OCI-LY1 (cell line): ENCODE data around the gene CCDC150.

ENCODE experiments used
- EZH2 ChIP-seq: fragments of 200-600 bp; sonication (generic), shearing (Covaris generic); IDR thresholded peaks from 2 replicates; pipeline ENCODE4 v1.8.0; 2017; ENCODE audit warnings: borderline replicate concordance, mixed run types, mild to moderate bottlenecking, antibody characterized with exemption, low read length, moderate library complexity, mixed read lengths
- TF ChIP-seq, protein P1 (sequence below): fragments of 200-600 bp; sonication (generic), shearing (Covaris generic); IDR thresholded peaks from 2 replicates; pipeline ENCODE4 v1.5.1; 2017; ENCODE audit warnings: mild to moderate bottlenecking, antibody characterized with exemption, low read length, moderate library complexity, mixed read lengths

DNA sequence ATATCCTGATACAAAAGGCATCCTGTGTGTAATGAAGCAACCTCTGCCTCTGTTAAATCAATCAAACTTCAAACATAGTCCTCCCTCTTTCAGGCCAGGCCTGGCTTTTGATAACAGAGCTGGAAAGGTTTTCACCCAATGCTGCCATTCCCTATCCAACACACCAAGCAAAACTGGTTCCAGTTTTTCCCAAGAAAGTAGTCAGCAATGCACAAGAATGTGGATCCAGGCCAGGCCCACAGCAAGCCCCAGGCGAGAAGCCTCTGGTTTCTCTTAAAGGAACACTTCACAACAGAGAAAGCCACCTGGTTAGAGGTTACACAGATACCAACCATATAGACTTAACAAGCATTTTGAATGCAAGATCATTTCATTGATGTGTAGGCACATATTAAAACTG, 49.2 kb upstream of the CCDC150 start:
- TF ChIP-seq, protein P1, sequence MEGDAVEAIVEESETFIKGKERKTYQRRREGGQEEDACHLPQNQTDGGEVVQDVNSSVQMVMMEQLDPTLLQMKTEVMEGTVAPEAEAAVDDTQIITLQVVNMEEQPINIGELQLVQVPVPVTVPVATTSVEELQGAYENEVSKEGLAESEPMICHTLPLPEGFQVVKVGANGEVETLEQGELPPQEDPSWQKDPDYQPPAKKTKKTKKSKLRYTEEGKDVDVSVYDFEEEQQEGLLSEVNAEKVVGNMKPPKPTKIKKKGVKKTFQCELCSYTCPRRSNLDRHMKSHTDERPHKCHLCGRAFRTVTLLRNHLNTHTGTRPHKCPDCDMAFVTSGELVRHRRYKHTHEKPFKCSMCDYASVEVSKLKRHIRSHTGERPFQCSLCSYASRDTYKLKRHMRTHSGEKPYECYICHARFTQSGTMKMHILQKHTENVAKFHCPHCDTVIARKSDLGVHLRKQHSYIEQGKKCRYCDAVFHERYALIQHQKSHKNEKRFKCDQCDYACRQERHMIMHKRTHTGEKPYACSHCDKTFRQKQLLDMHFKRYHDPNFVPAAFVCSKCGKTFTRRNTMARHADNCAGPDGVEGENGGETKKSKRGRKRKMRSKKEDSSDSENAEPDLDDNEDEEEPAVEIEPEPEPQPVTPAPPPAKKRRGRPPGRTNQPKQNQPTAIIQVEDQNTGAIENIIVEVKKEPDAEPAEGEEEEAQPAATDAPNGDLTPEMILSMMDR: no peak
- no peak for TF ChIP-seq EZH2
